Measurements from ENCODE around the gene QSOX1. TPM values are rescaled to one million over a fixed set of nuclear protein-coding genes. Genes with fewer than 3 reads are reported as not detected.

The QSOX1 gene
- total and polyA plus RNA-seq, 4 donors: 170 to 537 (median 256) TPM

DNA sequence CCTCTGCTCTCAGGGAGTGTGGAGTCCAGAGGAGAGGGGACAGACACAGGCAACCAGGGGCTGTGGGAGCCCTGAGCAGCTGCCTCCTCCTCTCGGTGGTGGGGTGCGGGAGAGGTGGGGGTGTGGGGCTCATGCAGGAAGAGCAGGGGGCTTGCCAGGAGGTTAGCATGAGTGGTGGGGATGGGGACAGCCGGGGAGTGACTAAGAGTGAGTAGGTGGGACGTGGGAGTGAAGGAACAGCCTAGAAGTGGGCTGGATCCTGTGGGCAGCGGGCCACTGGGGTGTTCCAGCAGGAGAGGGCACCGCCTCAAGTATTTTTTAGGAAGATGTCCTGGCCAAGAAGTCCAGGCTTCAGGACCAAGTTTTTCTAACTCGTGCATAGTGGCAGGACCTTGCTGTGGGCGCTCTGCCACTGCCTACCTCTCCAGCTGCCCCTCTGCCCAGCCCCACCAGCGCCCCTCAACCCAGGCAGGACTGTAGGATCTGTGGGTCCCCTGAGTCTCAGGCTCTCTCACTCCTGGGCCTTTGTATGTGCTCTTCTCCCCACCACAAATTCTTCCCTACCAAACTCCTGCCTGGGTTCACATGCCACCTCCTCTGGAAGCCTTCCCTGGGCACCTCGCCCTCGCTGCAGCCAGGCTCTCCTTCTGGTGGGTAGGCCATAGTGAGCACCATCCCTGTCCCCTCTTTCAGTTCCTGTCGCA lies 56.6 kb downstream of the QSOX1 start:
- no peak for ATAC-seq (ENCODE audit: insufficient read depth, low FRiP score)

DNA sequence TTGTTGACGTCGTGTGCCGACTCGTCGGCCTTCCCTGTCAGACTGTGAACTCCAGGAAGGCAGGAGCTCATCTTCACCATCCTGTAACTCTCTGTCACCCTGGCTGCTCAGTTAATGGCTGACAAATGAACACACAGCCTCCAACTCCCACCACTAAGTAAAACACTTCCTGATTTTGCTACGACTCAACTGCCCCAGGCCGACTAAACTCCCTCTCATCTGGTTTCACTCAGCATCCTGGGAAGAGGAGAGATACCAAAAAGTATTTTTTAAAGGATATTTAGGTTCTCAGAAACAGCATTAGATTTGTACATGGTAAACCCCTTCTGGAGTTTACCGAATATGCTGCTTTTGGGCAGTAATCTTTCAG lies 57.2 kb downstream of the QSOX1 start:
- H3K9me3 ChIP-seq (ENCODE audit: control insufficient read depth in 4 of 4, insufficient read depth in 3 of 4, low read length in 3 of 4): no peaks in the 10 kb centered on the region
- TF ChIP-seq, protein P1, sequence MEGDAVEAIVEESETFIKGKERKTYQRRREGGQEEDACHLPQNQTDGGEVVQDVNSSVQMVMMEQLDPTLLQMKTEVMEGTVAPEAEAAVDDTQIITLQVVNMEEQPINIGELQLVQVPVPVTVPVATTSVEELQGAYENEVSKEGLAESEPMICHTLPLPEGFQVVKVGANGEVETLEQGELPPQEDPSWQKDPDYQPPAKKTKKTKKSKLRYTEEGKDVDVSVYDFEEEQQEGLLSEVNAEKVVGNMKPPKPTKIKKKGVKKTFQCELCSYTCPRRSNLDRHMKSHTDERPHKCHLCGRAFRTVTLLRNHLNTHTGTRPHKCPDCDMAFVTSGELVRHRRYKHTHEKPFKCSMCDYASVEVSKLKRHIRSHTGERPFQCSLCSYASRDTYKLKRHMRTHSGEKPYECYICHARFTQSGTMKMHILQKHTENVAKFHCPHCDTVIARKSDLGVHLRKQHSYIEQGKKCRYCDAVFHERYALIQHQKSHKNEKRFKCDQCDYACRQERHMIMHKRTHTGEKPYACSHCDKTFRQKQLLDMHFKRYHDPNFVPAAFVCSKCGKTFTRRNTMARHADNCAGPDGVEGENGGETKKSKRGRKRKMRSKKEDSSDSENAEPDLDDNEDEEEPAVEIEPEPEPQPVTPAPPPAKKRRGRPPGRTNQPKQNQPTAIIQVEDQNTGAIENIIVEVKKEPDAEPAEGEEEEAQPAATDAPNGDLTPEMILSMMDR (IDR thresholded peaks at IDR 0.05; ENCODE audit: control extremely low read depth, extremely low read depth): no peak
- no peaks in the 10 kb centered on the region for H3K27me3 ChIP-seq (ENCODE audit: control insufficient read depth in 3 of 3, insufficient read depth in 3 of 3, low read length in 2 of 3)
- 74 to 77% methylated on average over 8 of the region's 8 CpGs for WGBS, 2 donors
- peaks cover 0 to 24% (median 0%) of the 10 kb centered on the region in 5 donors for H3K4me1 ChIP-seq (ENCODE audit: control insufficient read depth in 5 of 5, insufficient read depth in 5 of 5, low read length in 5 of 5)
- no peak overlapping the region for H3K27ac ChIP-seq (ENCODE audit: low read depth in 1 of 2, low read length in 1 of 2)
- no peaks in the 10 kb centered on the region for H3K36me3 ChIP-seq (ENCODE audit: control insufficient read depth in 4 of 4, insufficient read depth in 4 of 4, low read length in 4 of 4)
- DNase-seq: no peak
- H3K9ac ChIP-seq (ENCODE audit: insufficient read depth in 1 of 2, low read length in 2 of 2): no peak overlapping the region
- no peak overlapping the region for H3K4me3 ChIP-seq
- ATAC-seq (ENCODE audit: insufficient read depth, low FRiP score): no peak

More for the DNA sequence above, 56.6 kb downstream of the QSOX1 start:
- Histone ChIP-seq H3K27ac (ENCODE audit: low read depth in 1 of 2, low read length in 1 of 2) (no peak overlapping the region), H3K27me3 (ENCODE audit: control insufficient read depth in 3 of 3, insufficient read depth in 3 of 3, low read length in 2 of 3) (no peaks in the 10 kb centered on the region), H3K4me3 (no peak overlapping the region), H3K4me1 (ENCODE audit: control insufficient read depth in 5 of 5, insufficient read depth in 5 of 5, low read length in 5 of 5) (peaks cover 0 to 23% (median 0%) of the 10 kb centered on the region in 5 donors), H3K9ac (ENCODE audit: insufficient read depth in 1 of 2, low read length in 2 of 2) (no peak overlapping the region), H3K36me3 (ENCODE audit: control insufficient read depth in 4 of 4, insufficient read depth in 4 of 4, low read length in 4 of 4) (no peaks in the 10 kb centered on the region), H3K9me3 (ENCODE audit: control insufficient read depth in 4 of 4, insufficient read depth in 3 of 4, low read length in 3 of 4) (no peaks in the 10 kb centered on the region)
- no peak for DNase-seq
- TF ChIP-seq, protein P1 (IDR thresholded peaks at IDR 0.05; ENCODE audit: control extremely low read depth, extremely low read depth): no peak
- 90 to 93% methylated on average over 12 of the region's 12 CpGs for WGBS, 2 donors

DNA sequence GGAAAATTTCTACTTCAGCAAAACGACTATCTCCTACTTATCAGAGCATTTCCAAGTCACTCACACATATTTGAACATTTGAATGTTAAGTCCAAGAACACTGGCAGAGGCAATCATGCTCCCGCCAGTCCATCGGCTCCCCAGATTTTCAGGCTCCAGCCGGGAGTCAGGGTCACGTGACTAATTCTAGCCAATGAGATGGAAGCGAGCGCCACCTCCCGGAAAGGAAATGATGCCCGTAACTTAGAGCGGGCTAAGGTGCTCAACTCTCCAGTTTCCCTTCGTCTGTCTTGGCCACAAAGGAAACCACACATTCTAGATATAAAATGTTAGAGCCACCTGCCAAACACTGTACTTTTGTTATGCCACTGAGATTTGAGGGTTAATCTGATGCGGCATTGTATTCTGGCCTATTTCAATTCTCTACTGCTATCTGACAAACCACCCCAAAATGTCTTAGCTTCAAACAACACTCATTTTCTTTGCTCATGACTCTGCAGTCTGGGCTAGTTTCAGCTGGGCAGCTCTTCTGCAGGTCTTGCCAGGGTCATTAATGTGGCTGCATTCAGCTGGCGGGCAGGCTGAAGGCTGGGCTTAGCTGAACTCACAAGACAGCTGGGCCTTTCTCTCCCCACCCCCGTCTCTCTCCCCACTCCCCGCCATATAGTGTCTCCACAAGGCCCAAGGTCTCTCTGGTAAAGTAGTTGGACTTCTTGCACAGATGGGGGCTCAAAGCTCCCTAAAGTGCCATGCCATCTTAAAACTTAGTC lies 58.9 kb downstream of the QSOX1 start:
- WGBS, 2 donors: 55 to 64% methylated on average over 15 of the region's 15 CpGs

More for the DNA sequence above, 58.9 kb downstream of the QSOX1 start:
- Histone ChIP-seq H3K36me3 (ENCODE audit: control insufficient read depth in 4 of 4, insufficient read depth in 4 of 4, low read length in 4 of 4) (no peaks in the 10 kb centered on the region), H3K4me3 (no peak overlapping the region), H3K9me3 (ENCODE audit: control insufficient read depth in 4 of 4, insufficient read depth in 3 of 4, low read length in 3 of 4) (no peaks in the 10 kb centered on the region), H3K27ac (ENCODE audit: low read depth in 1 of 2, low read length in 1 of 2) (no peak overlapping the region), H3K4me1 (ENCODE audit: control insufficient read depth in 5 of 5, insufficient read depth in 5 of 5, low read length in 5 of 5) (peaks cover 0 to 24% (median 0%) of the 10 kb centered on the region in 5 donors), H3K27me3 (ENCODE audit: control insufficient read depth in 3 of 3, insufficient read depth in 3 of 3, low read length in 2 of 3) (no peaks in the 10 kb centered on the region), H3K9ac (ENCODE audit: insufficient read depth in 1 of 2, low read length in 2 of 2) (no peak overlapping the region)
- no peak for ATAC-seq (ENCODE audit: insufficient read depth, low FRiP score)
- peak in 2 of 3 donors; percentile 72 to 91 for DNase-seq
- TF ChIP-seq, protein P1 (IDR thresholded peaks at IDR 0.05; ENCODE audit: control extremely low read depth, extremely low read depth): no peak

All from lung (tissue), 12 donors.